Esophagus squamous epithelium (tissue), 4 donors: ENCODE results near the gene ADAMTS9.

Source experiments
- POLR2A ChIP-seq, 4 donors: fragments of 450-650 bp; IDR thresholded peaks; one replicate each; pipeline ENCODE4 v1.6.1; 2017; ENCODE audit warnings: antibody characterized with exemption in 4 of 4, mild to moderate bottlenecking in 4 of 4, moderate library complexity in 3 of 4
- TF ChIP-seq, protein P1 (sequence below), 6 experiments: fragments of 450-650 bp in 4 of 6; fragments of 200-600 bp in 2 of 6; sonication (generic) in 2 of 6; IDR thresholded peaks; one replicate each; pipeline ENCODE4 v1.5.1; 2016 to 2019; ENCODE audit warnings: antibody characterized with exemption in 6 of 6, mild to moderate bottlenecking in 4 of 6, moderate library complexity in 4 of 6

DNA sequence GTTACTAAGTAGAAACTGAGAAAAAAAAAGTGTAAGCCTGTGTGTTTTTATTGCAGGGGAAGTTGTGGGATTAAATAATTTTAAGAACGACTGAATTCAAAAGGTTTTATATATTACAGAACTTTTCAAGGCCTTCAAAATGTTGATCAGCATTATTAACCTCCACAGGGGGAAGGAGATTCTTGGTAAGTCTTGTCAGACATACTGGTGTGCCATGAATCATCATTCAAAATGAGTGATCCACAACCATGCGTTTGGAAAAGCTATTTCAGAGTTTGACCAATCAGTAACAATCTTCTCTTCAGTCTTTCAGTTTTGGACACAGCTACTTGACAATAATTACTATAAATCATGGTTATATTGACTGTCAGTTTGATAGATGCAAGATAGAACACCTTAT is 70.2 kb downstream of the ADAMTS9 start:
- TF ChIP-seq, protein P1, sequence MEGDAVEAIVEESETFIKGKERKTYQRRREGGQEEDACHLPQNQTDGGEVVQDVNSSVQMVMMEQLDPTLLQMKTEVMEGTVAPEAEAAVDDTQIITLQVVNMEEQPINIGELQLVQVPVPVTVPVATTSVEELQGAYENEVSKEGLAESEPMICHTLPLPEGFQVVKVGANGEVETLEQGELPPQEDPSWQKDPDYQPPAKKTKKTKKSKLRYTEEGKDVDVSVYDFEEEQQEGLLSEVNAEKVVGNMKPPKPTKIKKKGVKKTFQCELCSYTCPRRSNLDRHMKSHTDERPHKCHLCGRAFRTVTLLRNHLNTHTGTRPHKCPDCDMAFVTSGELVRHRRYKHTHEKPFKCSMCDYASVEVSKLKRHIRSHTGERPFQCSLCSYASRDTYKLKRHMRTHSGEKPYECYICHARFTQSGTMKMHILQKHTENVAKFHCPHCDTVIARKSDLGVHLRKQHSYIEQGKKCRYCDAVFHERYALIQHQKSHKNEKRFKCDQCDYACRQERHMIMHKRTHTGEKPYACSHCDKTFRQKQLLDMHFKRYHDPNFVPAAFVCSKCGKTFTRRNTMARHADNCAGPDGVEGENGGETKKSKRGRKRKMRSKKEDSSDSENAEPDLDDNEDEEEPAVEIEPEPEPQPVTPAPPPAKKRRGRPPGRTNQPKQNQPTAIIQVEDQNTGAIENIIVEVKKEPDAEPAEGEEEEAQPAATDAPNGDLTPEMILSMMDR (IDR thresholded peaks at IDR 0.05), result no peak
- TF ChIP-seq POLR2A (IDR thresholded peaks at IDR 0.05), result no peak
